Esophagus squamous epithelium (tissue), 4 donors: ENCODE data around the gene STK32C.

Experiments used
- CTCF ChIP-seq, 6 experiments: fragments of 450-650 bp in 4 of 6; fragments of 200-600 bp in 2 of 6; sonication (generic) in 2 of 6; IDR thresholded peaks; one replicate each; pipeline ENCODE4 v1.5.1; 2016 to 2019; ENCODE audit warnings: antibody characterized with exemption in 6 of 6, mild to moderate bottlenecking in 4 of 6, moderate library complexity in 4 of 6
- POLR2A ChIP-seq, 4 donors: fragments of 450-650 bp; IDR thresholded peaks; one replicate each; pipeline ENCODE4 v1.6.1; 2017; ENCODE audit warnings: antibody characterized with exemption in 4 of 4, mild to moderate bottlenecking in 4 of 4, moderate library complexity in 3 of 4

- no peak for TF ChIP-seq POLR2A (IDR thresholded peaks at IDR 0.05)
- no peak for TF ChIP-seq CTCF (IDR thresholded peaks at IDR 0.05)
Measured at GRCh38 chr10:132200344-132201110, 107.2 kb downstream of the STK32C start.
